GM18909 (cell line): ENCODE measurements around the gene MBP.

Experiments used
- ATAC-seq: cut with Tn5 transposase; IDR thresholded peaks from one replicate; pipeline ENCODE4 v1.9.1; 2021; ENCODE audit warnings: mild to moderate bottlenecking; ENCODE audit not compliant: unreplicated experiment, poor library complexity

The MBP gene

DNA sequence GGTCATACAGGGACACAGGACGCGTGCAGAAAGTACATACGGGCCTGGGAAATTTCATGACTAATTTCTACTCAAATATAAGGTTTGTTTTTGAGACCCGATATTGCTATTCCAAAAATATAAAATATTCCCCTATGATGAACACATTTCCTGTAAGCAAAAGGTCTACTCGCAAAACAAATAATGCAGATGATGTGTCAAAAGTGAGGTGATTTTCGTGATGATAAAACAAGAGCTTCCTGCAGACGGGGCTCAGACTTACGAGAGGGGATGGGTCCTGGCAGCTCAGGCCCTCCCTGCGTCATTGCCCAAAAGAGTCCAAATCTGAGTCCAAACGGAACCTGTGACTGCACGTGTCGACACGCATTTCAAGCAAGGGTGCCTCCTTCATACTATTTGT is 62.7 kb downstream of the MBP start:
- ATAC-seq = no peak

DNA sequence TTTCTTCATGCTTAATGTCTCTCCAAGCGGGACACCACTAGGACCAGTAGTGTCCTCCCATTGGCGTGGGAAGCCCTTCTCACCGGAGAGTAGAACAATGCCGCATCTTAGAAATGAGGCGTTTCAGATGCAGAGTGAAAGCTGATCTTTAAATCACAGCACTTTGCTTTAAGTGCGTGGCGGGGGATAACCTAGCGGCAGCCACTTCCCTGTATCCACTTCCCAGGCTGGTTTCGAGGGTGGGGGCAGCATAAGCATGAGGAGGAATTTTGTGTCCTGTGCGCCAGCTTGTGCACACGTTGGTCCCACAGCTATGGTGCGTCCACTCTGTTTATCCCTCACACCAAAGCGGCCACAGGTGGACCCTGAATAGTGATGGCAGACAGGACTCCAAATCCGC is 63.1 kb downstream of the MBP start:
- no peak for ATAC-seq

DNA sequence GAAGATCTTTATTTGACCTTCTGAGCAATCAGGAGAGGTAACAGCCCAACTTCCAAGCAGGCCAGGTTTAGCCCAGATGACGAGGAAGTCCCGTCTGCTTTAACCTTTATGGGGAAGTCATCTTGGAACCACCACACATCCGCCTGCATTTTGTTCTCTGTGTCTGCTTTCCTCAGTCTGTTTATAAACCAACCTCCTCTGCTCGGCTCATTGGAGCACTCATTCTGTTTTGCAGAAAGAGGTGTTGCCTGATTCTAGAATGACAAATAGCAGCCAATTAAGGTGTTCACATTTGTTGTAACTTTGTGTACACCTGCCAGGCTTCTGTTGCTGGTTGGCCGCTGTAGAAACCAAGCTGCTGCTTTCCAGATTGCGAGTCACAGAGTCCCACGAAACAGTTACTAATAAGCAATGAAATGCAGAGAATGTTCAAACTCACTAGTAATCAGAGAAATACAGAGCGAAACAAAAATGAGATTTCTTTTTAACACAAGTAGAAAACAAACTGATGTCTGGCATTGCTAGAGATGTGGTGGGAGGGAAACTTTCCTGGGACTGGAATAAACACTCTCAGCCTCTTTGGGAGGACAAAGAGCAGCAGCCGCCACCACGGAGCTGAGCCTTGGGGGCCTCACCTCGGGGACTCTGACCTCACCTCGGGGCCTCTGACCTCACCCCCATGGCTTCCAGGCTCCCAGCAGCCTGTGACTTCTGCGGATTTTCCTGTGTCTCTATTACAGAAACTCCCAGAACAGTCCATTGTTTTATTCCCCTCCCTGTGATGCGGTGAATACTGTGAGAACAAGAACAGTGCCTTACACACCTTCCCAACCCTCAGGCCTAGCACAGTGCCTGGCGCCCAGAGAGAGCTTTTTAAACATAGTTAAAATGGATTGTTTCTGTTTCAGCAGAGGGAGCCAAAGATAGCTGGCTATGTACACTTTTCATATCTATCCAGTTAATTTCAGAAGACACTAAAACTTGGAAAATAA is 64.0 kb downstream of the MBP start:
- ATAC-seq = peak; percentile 28

DNA sequence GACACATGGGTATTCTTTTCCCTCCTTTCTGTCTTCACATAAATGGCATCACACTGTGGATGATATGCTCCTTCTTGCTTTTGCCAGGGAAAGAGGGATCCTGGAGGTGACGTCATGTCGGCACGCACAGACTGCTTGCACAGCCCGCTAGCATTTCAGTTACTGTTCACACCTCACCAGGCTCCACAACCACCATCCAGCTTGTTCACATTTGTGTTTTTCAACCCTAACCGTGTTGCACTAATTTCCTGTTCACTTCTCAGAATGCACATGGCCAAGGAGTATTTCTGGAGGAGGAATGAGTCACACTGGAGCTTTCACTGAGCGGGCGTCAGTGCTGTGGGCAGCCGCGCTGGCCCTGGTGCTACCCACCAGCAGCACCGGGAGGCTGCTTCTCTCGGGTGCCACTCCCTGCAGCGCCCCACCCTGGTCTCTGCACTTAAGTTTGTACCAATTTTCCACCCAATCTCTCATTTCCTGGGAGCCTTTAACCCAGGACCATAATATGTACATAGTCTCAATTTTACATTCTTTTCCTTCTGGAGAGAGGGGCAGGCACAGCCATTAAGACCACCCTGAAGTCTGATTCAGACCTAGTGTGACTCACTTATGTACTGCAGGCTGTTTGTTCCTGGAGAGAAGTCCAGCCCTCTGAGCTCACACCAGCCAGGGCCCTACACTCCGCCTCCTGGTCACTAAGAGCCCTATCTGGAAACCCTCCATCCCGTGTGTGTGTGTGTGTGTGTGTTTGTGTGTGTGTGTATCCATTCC is 65.1 kb downstream of the MBP start:
- ATAC-seq = peak; percentile 42

DNA sequence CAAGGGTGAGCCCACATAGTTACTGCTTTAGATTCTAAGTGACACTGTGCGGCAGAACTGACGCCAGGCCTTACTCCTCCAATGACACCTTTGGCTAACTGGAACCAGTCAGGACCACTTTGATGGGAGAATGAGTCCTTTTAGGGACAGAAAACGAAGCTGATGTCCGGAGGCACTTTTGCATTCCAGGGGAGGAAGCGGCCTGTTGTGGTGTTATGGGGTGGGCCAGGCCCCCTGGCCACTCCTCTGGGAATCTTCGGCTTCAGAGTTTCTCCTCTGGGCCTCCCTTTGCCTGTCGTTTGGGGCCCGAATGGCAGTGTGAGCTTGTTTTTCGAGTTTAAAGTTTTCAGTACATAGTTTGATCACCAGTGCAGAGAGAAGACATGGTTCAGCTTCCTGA is 65.9 kb downstream of the MBP start:
- no peak for ATAC-seq

DNA sequence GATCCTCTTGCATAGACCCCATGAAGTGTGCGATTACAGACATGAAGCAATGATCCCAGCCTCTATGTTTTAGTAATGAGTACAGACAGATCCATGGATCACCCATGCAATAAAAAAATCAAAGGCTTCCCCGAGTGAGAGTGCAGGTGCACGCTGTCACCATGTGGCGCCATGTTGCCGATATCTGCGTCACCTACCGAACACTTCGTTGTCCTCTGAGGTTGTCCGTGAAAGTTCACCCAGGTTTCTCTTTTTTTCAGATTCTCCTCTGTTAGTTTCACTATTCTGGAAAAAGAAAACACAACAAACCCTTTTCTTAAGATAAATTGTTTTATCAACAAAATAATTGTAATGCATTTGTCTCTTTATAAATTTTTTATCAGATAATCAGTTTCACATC is 66.5 kb downstream of the MBP start:
- ATAC-seq = no peak

DNA sequence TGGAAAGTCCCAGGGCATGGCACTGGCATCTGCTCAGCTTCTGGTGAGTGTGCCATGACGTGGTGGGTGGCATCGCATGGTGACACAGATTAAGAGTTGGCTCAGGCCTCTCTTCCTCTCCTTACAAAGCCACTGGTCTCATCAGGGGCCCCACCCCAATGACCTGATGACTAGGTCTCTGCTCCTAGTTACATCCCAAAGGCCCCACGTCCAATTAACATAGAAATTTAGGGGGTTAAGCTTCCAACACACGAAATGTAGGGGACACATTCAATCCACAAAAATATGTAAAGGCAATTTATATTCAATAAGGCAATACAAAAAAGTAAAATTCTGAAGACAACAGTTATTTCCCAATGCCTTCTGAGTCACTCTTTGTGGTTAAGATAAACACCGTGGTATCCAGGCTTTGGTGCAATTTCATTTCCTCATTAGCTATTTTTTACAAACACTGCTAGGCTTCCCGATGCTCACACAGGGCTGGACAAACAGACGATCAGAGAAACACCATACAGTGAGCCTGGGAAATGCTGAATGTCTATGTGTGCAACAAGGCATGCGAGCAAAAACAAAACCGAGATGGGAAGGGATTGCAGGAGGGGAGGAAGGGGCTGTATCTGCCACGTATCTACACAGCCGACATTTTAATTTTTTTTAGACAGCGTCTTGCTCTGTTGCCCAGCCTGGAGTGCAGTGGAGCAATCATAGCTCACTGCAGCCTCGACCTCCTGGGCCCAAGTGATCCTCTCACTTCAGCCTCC is 67.2 kb downstream of the MBP start:
- peak; percentile 31 for ATAC-seq

DNA sequence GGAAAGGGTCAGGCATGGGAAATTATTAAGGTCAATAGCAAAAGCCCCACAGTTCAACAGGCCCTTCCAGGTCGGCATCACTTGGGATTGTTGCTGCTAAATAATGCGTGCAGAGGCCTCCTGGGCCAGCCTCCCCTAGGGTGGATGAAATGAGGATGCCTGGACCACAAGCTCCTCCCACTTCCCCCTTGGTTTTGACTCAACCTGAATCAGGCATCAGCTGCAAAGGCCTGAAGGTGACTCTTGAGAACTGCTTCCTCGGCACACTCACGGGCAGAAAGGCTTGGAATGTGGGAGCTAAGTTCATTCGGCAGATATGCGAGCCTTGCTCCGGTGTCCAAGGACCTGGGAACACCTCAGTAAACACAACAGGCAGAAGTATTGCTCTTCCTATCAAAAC is 69.3 kb downstream of the MBP start:
- ATAC-seq = peak; percentile 41

DNA sequence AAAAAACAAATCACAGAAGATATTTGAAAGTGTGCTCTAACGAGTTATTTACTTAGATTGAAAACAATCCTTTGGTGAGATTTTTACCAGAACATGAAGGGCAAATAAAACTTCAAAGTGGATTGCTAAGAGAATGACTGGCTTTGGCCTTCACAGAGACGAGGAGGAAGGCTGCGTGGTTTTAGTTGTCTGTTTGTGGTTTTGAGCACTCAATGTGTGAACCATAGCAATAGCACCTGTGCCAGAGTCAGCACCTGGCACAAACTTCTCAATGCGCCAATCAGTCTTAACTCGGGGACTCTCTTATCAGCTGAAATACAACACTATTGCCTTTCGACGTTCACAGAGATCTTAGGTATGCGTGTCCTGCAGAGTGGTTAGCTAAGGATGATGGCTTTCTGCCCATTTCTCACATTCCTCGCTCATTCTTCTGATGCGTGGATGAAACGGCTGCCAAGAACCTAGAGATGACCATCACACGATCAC is 70.0 kb downstream of the MBP start:
- peak; percentile 66 for ATAC-seq

DNA sequence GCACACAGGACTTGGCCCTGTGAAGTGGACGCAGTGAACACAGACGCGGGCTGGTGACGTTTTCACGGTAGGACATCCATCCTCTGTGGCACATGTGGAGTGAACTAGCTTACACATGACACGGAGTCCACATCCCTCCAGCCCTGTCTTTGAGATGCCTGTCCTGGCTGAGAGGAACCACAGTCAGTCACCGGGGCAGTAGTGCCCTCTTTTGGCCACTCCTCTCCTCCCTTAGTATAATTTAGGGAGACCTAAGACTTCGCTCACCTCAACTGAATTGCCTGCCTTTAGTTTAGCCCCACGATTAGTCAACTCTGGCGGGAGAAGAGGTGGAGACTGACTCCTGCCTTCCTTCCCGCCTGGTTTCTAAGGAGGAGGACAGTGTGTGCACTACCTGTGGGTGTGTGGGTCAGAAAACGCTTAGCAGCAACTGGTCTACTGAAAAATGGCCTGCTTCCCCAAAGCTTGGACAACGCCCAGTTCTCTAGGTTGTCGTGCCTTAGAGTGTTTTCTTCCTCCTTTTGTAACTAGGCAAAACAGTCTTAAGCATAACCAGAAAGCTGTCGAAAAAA is 70.6 kb downstream of the MBP start:
- ATAC-seq = peak; percentile 46

DNA sequence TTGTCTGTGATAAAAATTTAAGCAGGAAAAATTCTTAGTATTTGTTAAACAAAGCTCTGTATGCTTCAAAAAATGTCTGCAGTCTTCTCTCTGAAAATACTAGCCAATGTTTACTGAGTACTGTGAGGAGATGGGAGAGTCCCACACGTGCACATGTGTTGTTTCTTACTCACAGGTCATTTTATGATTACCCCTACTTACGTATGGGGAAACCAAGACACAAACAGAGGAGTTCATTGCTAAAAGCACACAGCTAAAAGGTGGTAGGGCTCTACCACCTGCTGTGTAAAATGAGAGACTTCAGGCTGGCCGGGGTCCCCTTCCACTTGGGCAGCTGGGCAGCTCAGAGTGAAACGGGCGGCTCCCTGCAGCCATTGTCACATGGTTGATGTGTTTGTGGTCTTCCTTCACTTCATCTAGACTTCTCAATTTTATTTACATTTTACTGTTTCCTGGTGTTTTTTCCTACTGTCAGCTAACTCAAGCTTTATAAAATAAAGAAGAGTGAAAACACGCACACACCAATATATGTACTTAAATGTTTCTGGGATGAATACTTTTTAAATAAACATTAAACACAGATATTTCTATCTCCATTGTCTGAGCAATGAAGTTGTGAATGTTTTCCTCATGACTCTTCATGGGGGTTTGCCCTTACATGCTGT is 71.2 kb downstream of the MBP start:
- ATAC-seq = no peak

DNA sequence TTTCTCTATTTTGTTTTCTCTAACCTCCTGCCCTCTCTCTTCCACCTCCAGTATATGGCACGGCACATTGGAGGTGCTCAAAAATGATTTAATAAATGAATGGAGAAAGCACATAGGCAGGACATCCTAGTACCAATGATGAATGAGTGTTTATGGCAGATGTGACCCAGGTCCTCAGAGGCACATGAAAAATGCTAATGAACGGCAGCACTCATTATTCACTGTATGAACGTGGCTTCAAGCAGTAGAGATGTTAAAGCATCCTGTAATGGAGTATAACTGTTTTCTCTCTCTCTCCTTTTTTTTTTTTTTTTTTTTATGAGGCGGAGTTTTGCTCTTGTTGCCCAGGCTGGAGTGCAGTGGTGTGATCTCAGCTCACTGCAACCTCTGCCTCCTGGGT is 72.4 kb downstream of the MBP start:
- no peak for ATAC-seq

DNA sequence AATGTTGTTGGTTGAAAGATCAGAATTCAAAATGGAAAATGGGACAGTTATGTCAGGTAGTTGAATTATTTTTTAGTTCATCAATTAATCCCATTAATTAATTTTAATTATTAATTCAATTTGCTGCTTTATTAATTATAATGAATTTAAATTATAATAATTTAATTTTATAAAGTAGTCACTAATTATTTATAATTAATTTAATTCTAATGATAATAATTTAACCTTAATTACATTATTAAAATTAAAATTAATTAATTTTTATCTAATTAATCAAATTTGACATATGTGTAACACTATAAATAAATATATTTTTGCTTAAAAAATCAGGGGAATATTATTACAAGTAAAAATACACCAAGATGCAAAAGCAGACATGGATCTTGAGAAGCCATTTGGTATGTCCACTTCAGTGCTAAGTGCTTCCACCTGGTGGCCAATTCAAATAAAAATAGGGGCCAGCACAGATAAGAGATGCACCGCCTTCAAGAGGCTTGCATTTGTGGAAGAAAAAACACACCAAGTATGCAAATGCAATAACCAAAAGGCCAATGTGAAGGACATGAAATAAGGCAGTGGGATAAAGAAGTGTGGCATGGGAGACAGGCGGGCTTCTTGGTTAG is 73.2 kb downstream of the MBP start:
- no peak for ATAC-seq

DNA sequence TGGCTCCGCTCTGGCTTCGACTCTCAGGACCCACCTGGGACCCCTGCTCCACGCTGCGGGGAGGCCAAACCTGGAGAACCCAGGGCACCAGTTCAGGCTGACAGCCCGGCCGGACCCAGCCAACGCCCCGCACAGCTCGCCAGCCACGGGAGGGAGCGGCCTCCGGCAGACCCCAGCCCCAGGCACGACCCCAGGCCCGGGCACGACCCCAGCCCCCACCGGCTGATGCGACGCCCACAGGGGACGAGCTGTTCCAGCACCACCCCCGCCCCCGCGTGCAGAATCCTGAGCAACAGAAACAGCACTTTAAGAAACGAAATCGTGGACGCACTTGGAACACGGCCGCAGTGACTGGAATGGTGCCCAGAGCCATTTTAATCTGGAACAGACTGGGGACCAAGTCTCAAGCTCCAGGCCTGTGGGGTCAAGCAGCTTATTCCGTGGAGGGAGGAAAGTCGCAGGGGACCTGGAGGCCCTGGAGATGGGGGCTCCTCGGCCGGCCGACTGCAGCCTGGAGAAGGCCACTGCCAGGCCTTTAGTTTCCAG is 74.2 kb downstream of the MBP start:
- ATAC-seq = no peak

DNA sequence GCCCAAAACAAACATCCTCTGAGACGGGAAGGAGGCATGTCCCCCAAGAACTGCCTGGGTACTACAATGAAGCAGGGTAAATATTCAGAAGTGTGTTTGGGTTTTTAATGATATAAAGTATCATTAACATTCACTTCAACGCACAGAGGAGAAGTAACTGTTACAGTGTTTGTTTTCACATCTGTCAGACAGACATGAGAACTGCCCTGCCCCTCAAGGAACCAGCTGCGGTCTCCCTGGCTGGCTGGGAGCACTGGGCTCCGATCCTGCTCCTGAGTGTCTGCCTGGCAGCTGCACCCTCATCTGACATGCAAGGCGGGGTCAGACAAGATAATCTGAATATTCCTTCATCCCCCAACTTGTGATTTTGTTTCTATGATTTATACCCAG is 75.6 kb downstream of the MBP start:
- ATAC-seq = no peak

DNA sequence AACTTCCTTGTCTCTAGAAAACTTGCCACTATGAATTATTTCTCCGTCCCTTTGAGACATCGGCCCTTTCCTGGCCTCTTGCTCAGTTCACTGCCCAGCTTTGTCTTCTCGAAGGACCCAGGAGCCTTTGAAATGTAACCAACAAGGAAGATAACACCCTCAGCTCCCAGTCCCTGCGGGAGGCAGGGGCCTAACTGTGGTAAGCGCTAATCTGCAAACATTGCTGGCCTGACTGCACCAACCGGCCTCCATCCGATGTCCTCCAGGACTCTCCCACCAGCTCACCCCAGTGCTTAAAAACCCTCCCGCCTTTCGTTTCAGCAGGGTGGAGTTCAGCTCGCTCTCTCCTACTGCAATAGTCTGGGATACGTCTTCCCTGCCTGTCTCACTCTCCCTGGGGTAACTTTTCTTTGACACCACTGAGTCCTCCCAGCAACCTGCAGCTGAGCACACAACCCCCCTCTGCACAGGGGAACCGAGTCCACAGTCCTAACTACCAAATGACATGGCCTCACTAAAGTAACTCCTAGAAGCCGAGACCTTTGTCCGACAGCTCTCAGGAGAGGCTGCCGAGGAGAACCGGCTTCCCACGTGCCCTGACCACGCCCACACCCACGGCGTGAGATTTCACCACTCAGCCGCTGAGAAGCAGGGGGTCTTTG is 76.1 kb downstream of the MBP start:
- no peak for ATAC-seq

DNA sequence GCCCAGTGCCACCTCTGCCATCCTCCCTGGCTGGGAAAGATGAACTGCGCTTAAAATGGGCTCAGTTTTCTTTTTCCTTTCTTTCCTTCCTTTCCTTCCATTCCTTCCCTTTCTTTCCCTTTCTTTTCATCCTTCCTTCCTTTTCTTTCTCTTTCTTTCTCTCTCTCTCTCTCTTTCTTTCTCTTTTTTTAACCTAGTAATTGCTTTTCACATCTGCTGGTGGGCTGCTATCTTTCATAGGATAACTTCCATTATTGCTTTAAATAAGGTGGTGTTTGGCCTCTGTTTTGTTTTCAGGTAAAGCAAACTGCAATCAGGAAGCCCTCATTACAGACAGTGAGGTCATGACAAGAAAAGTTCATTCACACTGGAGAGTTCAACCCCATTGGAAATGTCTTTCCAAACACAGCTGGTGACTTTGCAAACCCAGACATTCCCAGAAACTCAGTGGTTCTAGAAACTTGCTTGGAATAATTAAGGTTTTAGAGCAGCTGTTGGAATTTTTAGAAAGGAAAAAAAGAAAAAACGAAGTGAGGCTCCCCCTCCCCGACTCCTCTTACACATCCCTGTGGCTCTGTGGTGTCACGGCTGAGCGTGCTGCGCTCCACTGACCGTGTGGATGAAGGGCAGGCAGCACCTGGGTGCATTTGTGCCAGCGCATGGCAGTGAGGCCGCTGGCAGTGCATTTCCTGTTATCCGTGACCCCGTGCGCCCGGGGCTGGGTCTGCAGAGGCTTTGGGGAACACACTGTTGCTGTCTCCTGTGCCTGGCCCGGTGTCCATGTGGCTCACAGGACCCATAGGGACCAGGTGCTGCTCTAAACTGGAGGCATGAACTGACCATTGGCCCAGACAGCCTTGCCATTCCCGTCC is 76.9 kb downstream of the MBP start:
- peak; percentile 17 for ATAC-seq
